ENCODE results near the gene ALDH5A1.

- no peak for TF ChIP-seq POLR2A (IDR thresholded peaks at IDR 0.05; ENCODE audit: low read length)
- no peak for TF ChIP-seq GATA1 (IDR thresholded peaks at IDR 0.05; ENCODE audit: low read depth, low read length)
Observed at GRCh38 chr6:24497254-24497970, 2.6 kb downstream of the ALDH5A1 start.

Measured in erythroblast (primary cell).